Karpas-422 (cell line): ENCODE results near the gene ENPP3. TPM values are rescaled to one million over a fixed set of nuclear protein-coding genes. Genes with fewer than 3 reads are reported as not detected.

Experiments used
- DNase-seq: peaks from one replicate; pipeline ENCODE4 v3.0.0-alpha.2; 2015
- H2AFZ ChIP-seq: fragments of 200-600 bp; sonication (generic); 2 replicates; pipeline ENCODE4 v1.6.1; 2014; ENCODE audit warnings: antibody characterized with exemption, low read length, mixed read lengths
- H3K27ac ChIP-seq: fragments of 200-600 bp; sonication (generic); 2 replicates; pipeline ENCODE4 v1.5.1; 2014; ENCODE audit warnings: mild to moderate bottlenecking, low read length, moderate library complexity
- H3K27me3 ChIP-seq: fragments of 200-600 bp; sonication (generic); 2 replicates; pipeline ENCODE4 v1.6.1; 2014; ENCODE audit warnings: low read length, mixed read lengths
- H3K36me3 ChIP-seq: fragments of 200-600 bp; sonication (generic); 2 replicates; pipeline ENCODE4 v1.6.1; 2014; ENCODE audit warnings: low read length, mixed read lengths; ENCODE audit not compliant: insufficient read depth
- H3K4me1 ChIP-seq: fragments of 200-600 bp; sonication (generic); 2 replicates; pipeline ENCODE4 v1.6.1; 2014; ENCODE audit warnings: mild to moderate bottlenecking, low read length, mixed read lengths
- H3K4me2 ChIP-seq: fragments of 200-600 bp; sonication (generic); 2 replicates; pipeline ENCODE4 v1.6.1; 2014; ENCODE audit warnings: low read length, low read depth, mild to moderate bottlenecking; ENCODE audit not compliant: poor library complexity, severe bottlenecking
- H3K4me3 ChIP-seq: fragments of 200-600 bp; sonication (generic); 2 replicates; pipeline ENCODE4 v1.5.1; 2014; ENCODE audit warnings: mild to moderate bottlenecking, antibody characterized with exemption, low read length, mixed read lengths
- H3K79me2 ChIP-seq: fragments of 200-600 bp; sonication (generic); 2 replicates; pipeline ENCODE4 v1.6.1; 2014; ENCODE audit warnings: mild to moderate bottlenecking, low read length, mixed read lengths
- H3K9ac ChIP-seq: fragments of 200-600 bp; sonication (generic); 2 replicates; pipeline ENCODE4 v1.6.0; 2014; ENCODE audit warnings: low read length
- H3K9me2 ChIP-seq: fragments of 200-600 bp; sonication (generic), shearing (Covaris generic); replicated peaks from 2 replicates; pipeline ENCODE4 v1.6.0; 2014; ENCODE audit warnings: mild to moderate bottlenecking, low read length, moderate library complexity; ENCODE audit not compliant: insufficient read depth
- H3K9me3 ChIP-seq: fragments of 300-700, 200-600 bp; sonication (generic); 2 replicates; pipeline ENCODE4 v1.6.1; 2014; ENCODE audit warnings: low read length, mixed read lengths
- H4K20me1 ChIP-seq: fragments of 200-600 bp; sonication (generic); 2 replicates; pipeline ENCODE4 v1.6.1; 2014; ENCODE audit warnings: mild to moderate bottlenecking, antibody characterized with exemption, low read length, low read depth; ENCODE audit not compliant: insufficient read depth
- total RNA-seq: library from RNA; depleted of rRNA; stranded (reverse); fragments of >200 nt; shearing (Covaris generic); gene quantifications from 2 replicates; pipeline ENCODE4 v1.2.3, GENCODE V29; 2014; ENCODE audit warnings: low replicate concordance

ENPP3 gene
- total RNA-seq, 1 experiment from 2014 or later = not detected

DNA sequence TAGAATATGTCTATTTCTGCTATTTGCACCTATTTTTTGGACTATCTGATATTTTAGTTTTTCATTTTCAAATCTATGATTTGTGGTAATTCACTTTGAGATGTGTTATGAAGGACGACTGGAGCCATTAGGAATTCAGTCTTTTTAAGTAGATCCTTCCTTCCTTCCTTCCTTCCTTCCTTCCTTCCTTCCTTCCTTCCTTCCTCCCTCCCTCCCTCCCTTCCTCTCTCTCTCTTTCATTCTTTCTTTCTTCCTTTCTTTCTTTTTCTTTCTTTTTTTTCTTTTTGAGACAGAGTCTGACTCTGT lies 124.6 kb downstream of the ENPP3 start:
- no peaks in the 10 kb centered on the region for H3K36me3 ChIP-seq

DNA sequence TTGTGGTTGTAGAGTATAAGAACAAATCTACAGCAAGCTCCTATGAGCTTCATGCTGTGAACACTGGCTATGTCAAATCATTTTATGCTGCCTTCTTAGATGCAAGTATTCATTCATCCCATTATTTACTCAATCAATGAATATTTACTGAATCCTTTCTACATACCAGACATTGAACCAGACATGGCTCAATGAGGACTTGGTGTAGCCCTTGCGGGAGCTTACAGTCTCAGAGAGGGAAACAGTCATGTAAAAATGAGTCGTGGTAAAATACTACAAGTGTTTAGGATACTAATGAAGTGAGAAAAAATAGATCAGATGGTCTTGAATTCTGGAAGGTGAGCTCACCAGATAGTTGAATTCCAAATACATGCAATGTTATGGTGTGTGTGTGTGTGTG lies 125.9 kb downstream of the ENPP3 start:
- Histone ChIP-seq H3K27ac (no peak overlapping the region), H3K9me3 (no peaks in the 10 kb centered on the region), H3K4me2 (no peak overlapping the region), H3K79me2 (no peaks in the 10 kb centered on the region), H3K27me3 (no peaks in the 10 kb centered on the region), H2AFZ (no peak overlapping the region), H3K4me3 (no peak overlapping the region), H4K20me1 (no peaks in the 10 kb centered on the region), H3K9me2 (no peaks in the 10 kb centered on the region), H3K36me3 (no peaks in the 10 kb centered on the region), H3K9ac (no peak overlapping the region), H3K4me1 (no peaks in the 10 kb centered on the region)
- no peak for DNase-seq

More for the DNA sequence above, 124.6 kb downstream of the ENPP3 start:
- Histone ChIP-seq H3K4me3 (no peak overlapping the region), H3K4me2 (no peak overlapping the region), H3K27me3 (no peaks in the 10 kb centered on the region), H3K9me3 (no peaks in the 10 kb centered on the region), H4K20me1 (no peaks in the 10 kb centered on the region), H3K27ac (no peak overlapping the region), H3K79me2 (no peaks in the 10 kb centered on the region), H3K4me1 (no peaks in the 10 kb centered on the region), H3K9me2 (no peaks in the 10 kb centered on the region), H2AFZ (no peak overlapping the region), H3K9ac (no peak overlapping the region)
- DNase-seq = no peak

DNA sequence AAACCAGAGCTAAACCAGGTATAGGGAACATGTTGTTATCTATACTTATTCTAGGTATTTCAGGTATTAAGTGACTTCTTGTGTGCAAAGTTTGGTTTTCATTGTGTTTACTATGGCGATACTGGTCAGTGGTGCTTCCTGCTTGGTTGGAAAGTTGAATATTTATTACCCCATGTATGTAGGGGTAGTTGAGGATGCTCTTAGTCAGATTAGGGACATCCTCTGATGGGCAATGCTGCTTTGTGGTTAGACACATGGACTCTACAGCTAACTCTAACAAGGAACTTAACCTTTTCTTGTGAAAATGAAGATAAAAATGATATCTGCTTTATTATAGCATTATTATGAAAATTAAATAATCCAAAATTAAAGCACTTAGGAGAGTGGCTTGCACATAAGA lies 126.6 kb downstream of the ENPP3 start:
- Histone ChIP-seq H3K4me3 (no peak overlapping the region), H4K20me1 (no peaks in the 10 kb centered on the region), H3K79me2 (no peaks in the 10 kb centered on the region), H3K9me3 (no peaks in the 10 kb centered on the region), H3K36me3 (no peaks in the 10 kb centered on the region), H3K27me3 (no peaks in the 10 kb centered on the region), H3K27ac (no peak overlapping the region), H3K9me2 (no peaks in the 10 kb centered on the region), H3K4me1 (no peaks in the 10 kb centered on the region), H2AFZ (no peak overlapping the region), H3K9ac (no peak overlapping the region), H3K4me2 (no peak overlapping the region)
- DNase-seq = no peak

DNA sequence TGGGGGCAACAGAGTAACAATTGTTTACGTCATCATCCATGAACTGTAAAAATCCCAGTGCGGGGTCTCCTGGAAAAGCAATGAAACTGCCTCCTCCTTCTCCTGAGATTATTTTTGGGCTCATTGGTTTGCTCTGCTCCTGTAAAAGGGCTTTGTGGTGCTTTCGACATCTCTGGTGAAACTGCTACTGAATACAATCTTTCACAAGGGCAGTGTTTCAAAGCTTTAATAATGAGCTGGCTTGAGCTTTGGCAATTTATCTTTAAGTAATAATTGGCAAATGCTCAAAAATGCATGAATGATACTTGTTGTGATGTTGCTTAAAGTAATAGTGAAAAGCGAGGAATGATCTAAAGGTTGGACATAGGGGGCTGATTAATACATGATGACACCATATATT lies 127.2 kb downstream of the ENPP3 start:
- no peak for DNase-seq
- Histone ChIP-seq H3K4me3 (no peak overlapping the region), H3K4me1 (no peaks in the 10 kb centered on the region), H3K9me2 (no peaks in the 10 kb centered on the region), H3K27me3 (no peaks in the 10 kb centered on the region), H3K36me3 (no peaks in the 10 kb centered on the region), H3K27ac (no peak overlapping the region), H3K9ac (no peak overlapping the region), H4K20me1 (no peaks in the 10 kb centered on the region), H3K9me3 (no peaks in the 10 kb centered on the region), H2AFZ (no peak overlapping the region), H3K4me2 (no peak overlapping the region), H3K79me2 (no peaks in the 10 kb centered on the region)

DNA sequence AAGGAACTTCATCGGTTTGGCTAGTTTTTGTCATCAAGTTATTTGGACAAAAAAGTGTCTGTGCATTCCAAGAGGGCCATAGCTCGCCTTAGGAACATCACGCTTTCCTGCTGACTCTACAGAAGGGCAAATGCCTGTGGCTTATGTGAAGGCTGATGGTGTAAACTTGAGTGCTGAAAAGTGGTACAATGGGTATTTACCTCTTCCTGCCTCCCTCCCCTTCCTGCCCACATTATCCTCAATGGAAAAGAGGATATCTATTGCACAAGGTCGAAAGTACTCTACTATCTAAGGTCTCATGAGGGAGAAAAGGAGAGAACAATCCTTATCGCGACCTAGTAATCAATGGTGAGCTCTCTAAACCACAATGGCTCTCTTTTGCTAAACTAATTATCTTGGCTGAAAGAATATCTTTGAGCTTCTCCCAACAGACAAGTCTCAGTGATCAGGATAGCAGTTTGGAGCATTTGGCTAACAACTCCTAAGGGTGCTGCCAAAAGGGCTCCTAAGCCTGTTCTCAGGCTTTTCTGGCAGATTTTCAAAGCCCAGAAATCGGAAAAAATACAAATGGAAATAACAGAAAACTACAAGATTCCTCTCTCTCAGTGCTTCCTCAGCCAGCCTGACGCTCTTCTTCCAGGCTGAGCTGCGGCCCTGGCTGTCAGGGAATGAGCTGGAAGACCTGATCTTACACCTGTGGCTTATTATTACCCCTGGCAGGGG lies 128.1 kb downstream of the ENPP3 start:
- Histone ChIP-seq H3K4me1 (no peaks in the 10 kb centered on the region), H3K4me2 (no peak overlapping the region), H3K4me3 (no peak overlapping the region), H2AFZ (no peak overlapping the region), H3K9ac (no peak overlapping the region), H3K27ac (no peak overlapping the region), H3K27me3 (no peaks in the 10 kb centered on the region), H3K79me2 (no peaks in the 10 kb centered on the region), H4K20me1 (no peaks in the 10 kb centered on the region), H3K9me3 (no peaks in the 10 kb centered on the region), H3K9me2 (no peaks in the 10 kb centered on the region), H3K36me3 (no peaks in the 10 kb centered on the region)
- no peak for DNase-seq

DNA sequence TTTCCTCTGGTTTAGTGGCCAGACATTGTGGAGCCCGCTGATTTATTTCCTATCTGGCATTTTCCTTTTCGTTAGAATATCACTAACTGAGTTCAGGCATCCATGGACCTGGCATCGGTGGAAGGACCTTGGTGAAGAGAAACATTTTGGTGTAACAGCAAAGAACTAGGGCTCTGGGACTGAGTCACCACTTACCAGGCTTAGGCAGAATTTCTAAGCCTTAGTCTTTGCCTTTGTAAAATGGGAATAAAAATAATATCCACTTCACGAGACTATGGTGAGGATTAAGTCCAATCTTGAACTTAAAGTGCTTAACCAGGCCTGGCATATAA lies 128.7 kb downstream of the ENPP3 start:
- Histone ChIP-seq H3K9me2 (no peaks in the 10 kb centered on the region), H3K27ac (no peak overlapping the region), H3K4me2 (no peak overlapping the region), H3K4me1 (no peaks in the 10 kb centered on the region), H3K79me2 (no peaks in the 10 kb centered on the region), H3K9ac (no peak overlapping the region), H4K20me1 (no peaks in the 10 kb centered on the region), H3K36me3 (no peaks in the 10 kb centered on the region), H2AFZ (no peak overlapping the region), H3K4me3 (no peak overlapping the region), H3K27me3 (no peaks in the 10 kb centered on the region), H3K9me3 (no peaks in the 10 kb centered on the region)
- no peak for DNase-seq

DNA sequence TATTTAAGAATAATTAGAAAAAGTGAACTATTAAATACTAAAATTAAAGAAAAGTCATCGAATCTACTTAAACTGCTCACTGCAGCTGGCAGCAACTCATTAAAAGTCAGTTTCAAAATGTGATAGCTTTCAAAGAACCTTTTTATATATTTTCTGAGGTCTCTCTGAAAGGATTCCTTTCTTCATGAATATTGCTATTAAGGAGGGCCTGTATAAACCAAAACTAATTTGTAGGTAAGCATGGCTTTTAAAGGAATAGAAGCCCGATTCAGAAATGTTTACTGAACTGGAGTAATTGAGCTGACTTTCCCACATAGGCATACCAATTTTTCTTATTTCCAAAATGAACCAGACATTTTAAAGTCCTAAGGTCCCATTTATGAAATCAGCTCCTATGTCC lies 129.5 kb downstream of the ENPP3 start:
- no peaks in the 10 kb centered on the region for H3K36me3 ChIP-seq
- H3K27ac ChIP-seq = no peak overlapping the region
- no peak overlapping the region for H3K4me2 ChIP-seq
- no peaks in the 10 kb centered on the region for H3K79me2 ChIP-seq
- H3K9me2 ChIP-seq = no peaks in the 10 kb centered on the region
- no peaks in the 10 kb centered on the region for H3K27me3 ChIP-seq
- no peak overlapping the region for H3K4me3 ChIP-seq
- DNase-seq = no peak
- no peaks in the 10 kb centered on the region for H4K20me1 ChIP-seq
- H3K9me3 ChIP-seq = no peaks in the 10 kb centered on the region
- H3K4me1 ChIP-seq = no peaks in the 10 kb centered on the region
- H2AFZ ChIP-seq = no peak overlapping the region
- H3K9ac ChIP-seq = no peak overlapping the region

DNA sequence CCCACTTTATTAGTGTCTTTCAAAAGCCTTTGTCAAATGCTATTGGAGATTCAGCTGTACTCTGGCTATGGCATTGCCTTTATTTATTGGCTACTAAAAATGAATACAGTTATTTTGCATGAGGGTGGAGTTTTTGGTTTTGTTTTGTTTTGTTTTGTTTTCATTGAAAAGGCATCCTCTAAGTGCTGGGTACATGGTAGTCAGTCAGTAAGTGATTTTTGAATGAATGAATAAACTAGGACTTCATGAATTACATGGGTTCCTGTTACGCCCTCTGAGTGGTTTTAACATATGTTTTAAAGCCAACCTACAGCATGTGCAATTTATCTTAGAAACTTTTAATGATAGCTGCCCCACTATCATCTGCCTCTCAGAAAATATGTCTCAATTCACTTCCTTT lies 131.9 kb downstream of the ENPP3 start:
- H3K27ac ChIP-seq = no peak overlapping the region
- no peak for DNase-seq
- H3K36me3 ChIP-seq = no peaks in the 10 kb centered on the region
- no peaks in the 10 kb centered on the region for H4K20me1 ChIP-seq
- H3K4me2 ChIP-seq = no peak overlapping the region
- H3K79me2 ChIP-seq = no peaks in the 10 kb centered on the region
- H3K27me3 ChIP-seq = no peaks in the 10 kb centered on the region
- H3K9ac ChIP-seq = no peak overlapping the region
- no peaks in the 10 kb centered on the region for H3K9me2 ChIP-seq
- H3K9me3 ChIP-seq = no peaks in the 10 kb centered on the region
- no peaks in the 10 kb centered on the region for H3K4me1 ChIP-seq
- H2AFZ ChIP-seq = no peak overlapping the region
- no peak overlapping the region for H3K4me3 ChIP-seq
